ENCODE measurements around the gene CCT5.
"Not testable (repeated sequence)": the region's sequence is repeated elsewhere in the genome, so short reads cannot be mapped to it uniquely, and the experiment has no call there.

DNA sequence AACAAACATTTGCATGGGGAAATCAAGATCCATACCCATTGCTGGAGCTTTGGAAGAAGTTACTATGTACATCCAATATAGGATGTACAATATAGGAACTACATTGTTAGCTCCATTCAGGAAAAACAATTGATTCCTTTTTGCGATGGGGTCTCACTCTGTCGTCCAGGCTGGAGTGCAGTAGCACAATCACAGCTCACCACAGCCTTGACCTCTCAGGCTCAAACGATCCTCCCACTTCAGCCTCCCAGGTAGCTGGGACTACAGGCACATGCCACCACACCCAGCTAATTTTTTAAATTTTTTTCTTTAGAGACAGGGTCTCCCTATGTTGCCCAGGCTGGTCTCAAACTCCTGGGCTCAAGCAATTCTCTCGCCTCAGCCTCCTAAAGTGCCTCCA is 2.9 kb upstream of the CCT5 start:
- TF ChIP-seq, protein P1, sequence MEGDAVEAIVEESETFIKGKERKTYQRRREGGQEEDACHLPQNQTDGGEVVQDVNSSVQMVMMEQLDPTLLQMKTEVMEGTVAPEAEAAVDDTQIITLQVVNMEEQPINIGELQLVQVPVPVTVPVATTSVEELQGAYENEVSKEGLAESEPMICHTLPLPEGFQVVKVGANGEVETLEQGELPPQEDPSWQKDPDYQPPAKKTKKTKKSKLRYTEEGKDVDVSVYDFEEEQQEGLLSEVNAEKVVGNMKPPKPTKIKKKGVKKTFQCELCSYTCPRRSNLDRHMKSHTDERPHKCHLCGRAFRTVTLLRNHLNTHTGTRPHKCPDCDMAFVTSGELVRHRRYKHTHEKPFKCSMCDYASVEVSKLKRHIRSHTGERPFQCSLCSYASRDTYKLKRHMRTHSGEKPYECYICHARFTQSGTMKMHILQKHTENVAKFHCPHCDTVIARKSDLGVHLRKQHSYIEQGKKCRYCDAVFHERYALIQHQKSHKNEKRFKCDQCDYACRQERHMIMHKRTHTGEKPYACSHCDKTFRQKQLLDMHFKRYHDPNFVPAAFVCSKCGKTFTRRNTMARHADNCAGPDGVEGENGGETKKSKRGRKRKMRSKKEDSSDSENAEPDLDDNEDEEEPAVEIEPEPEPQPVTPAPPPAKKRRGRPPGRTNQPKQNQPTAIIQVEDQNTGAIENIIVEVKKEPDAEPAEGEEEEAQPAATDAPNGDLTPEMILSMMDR (IDR thresholded peaks at IDR 0.05): not testable (repeated sequence)
- not testable (repeated sequence) for TF ChIP-seq POLR2A (IDR thresholded peaks at IDR 0.05)

Data from adrenal gland (tissue), 5 donors.